ENCODE data around the gene HCFC1R1.

Gene HCFC1R1

GRCh38 chr16:3035972-3036725 is 12.4 kb upstream of the HCFC1R1 start:
- no peak for DNase-seq (ENCODE audit: low spot score)

- no peak for DNase-seq (ENCODE audit: low spot score)
Observed at GRCh38 chr16:3035289-3035971, 11.7 kb upstream of the HCFC1R1 start.

- DNase-seq (ENCODE audit: low spot score), result no peak
Observed at GRCh38 chr16:3032624-3033023, 8.9 kb upstream of the HCFC1R1 start.

- DNase-seq (ENCODE audit: low spot score), result no peak
Observed at GRCh38 chr16:3030222-3031212, 6.8 kb upstream of the HCFC1R1 start.

- no peak for DNase-seq (ENCODE audit: low spot score)
Observed at GRCh38 chr16:3029491-3030221, 5.9 kb upstream of the HCFC1R1 start.

- no peak for DNase-seq (ENCODE audit: low spot score)
Observed at GRCh38 chr16:3028716-3029319, 5.1 kb upstream of the HCFC1R1 start.

- peak; percentile 94 for DNase-seq (ENCODE audit: low spot score)
Observed at GRCh38 chr16:3027983-3028715, 4.4 kb upstream of the HCFC1R1 start.

GRCh38 chr16:3027489-3027795 is 3.7 kb upstream of the HCFC1R1 start:
- no peak for DNase-seq (ENCODE audit: low spot score)

GRCh38 chr16:3026609-3027488 is 3.1 kb upstream of the HCFC1R1 start:
- DNase-seq (ENCODE audit: low spot score), result no peak

- DNase-seq (ENCODE audit: low spot score), result no peak
Observed at GRCh38 chr16:3026003-3026378, 2.2 kb upstream of the HCFC1R1 start.

- DNase-seq (ENCODE audit: low spot score), result no peak
Observed at GRCh38 chr16:3025032-3026002, 1.6 kb upstream of the HCFC1R1 start.

- DNase-seq (ENCODE audit: low spot score), result no peak
Observed at GRCh38 chr16:3023415-3023668, 400 bp downstream of the HCFC1R1 start.

GRCh38 chr16:3022684-3023414 is 893 bp downstream of the HCFC1R1 start:
- DNase-seq (ENCODE audit: low spot score), result no peak

- no peak for DNase-seq (ENCODE audit: low spot score)
Observed at GRCh38 chr16:3022208-3022683, 1.5 kb downstream of the HCFC1R1 start.

- DNase-seq (ENCODE audit: low spot score), result peak; percentile 82
Observed at GRCh38 chr16:3021449-3022207, 2.1 kb downstream of the HCFC1R1 start.

GRCh38 chr16:3020604-3021448 is 2.9 kb downstream of the HCFC1R1 start:
- no peak for DNase-seq (ENCODE audit: low spot score)

Measured in germinal center (tissue), 1 donor.